Stimulated activated naive CD8-positive, alpha-beta T cell treated with anti-CD3 and anti-CD28 coated beads, Interleukin-15, amount 100 ng/mL, for 72 hours (primary cell): ENCODE measurements around the gene LDLRAD3.

Experiments used
- ATAC-seq: fragments of 150-1000 bp; cut with Tn5 transposase; 2 replicates; pipeline ENCODE4 v1.10.0; 2021; ENCODE audit warnings: mild to moderate bottlenecking, moderate library complexity
- DNase-seq, 2 donors: peaks; one replicate each; pipeline ENCODE4 v3.0.0; 2021 to 2022
- H3K27ac Mint-ChIP-seq, 2 donors: one replicate each; pipeline ENCODE4 v1.8.0; 2022; ENCODE audit warnings: mild to moderate bottlenecking in 2 of 2, mixed read lengths in 2 of 2, moderate library complexity in 2 of 2
- H3K27me3 Mint-ChIP-seq: one replicate; pipeline ENCODE4 v1.8.0; 2022; ENCODE audit warnings: mixed read lengths
- H3K4me1 Mint-ChIP-seq: one replicate; pipeline ENCODE4 v1.8.0; 2022; ENCODE audit warnings: mild to moderate bottlenecking, mixed read lengths
- H3K4me3 Mint-ChIP-seq, 2 donors: one replicate each; pipeline ENCODE4 v1.8.0; 2022; ENCODE audit warnings: mild to moderate bottlenecking in 2 of 2, mixed read lengths in 2 of 2, moderate library complexity in 1 of 2
- H3K9me3 Mint-ChIP-seq, 2 donors: one replicate each; pipeline ENCODE4 v1.8.0; 2022; ENCODE audit warnings: mixed read lengths in 2 of 2

LDLRAD3 gene

DNA sequence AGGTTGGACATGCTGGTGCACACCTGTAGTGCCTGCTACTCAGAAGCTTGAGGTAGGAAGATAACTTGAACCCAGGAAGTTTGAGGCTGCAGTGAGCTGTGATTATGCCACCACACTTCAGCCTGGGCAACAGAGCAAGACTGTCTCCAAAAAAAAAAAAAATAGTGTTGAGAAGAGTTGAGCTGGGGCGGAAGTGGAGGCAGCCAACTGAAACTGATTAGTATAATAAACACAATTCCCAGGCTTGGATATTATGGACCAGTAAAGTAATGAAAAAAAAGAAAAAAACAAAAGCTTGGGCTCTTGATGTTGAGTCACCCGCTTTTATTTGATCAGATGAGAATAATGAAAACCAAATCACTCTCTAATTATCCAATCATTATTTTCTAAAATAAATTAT lies 21.0 kb downstream of the LDLRAD3 start:
- Mint-ChIP-seq H3K4me1 (no peaks in the 10 kb centered on the region), H3K9me3 (no peaks in the 10 kb centered on the region), H3K27me3 (peaks cover 8% of the 10 kb centered on the region), H3K4me3 (no peak overlapping the region), H3K27ac (no peak overlapping the region)
- no peak for ATAC-seq
- no peak for DNase-seq

GRCh38 chr11:35967042-35967441 lies 23.2 kb downstream of the LDLRAD3 start:
- Mint-ChIP-seq H3K27me3 (peaks cover 8% of the 10 kb centered on the region), H3K4me1 (peaks cover 7% of the 10 kb centered on the region), H3K9me3 (no peaks in the 10 kb centered on the region), H3K27ac (no peak overlapping the region), H3K4me3 (no peak overlapping the region)
- no peak for DNase-seq
- no peak for ATAC-seq

- Mint-ChIP-seq H3K4me1 (peaks cover 9% of the 10 kb centered on the region), H3K4me3 (no peak overlapping the region), H3K27ac (no peak overlapping the region), H3K27me3 (peaks cover 6% of the 10 kb centered on the region), H3K9me3 (no peaks in the 10 kb centered on the region)
- DNase-seq (no peak), ATAC-seq (no peak)
These were observed 24.7 kb downstream of the LDLRAD3 start for GRCh38 chr11:35968386-35969088.

DNA sequence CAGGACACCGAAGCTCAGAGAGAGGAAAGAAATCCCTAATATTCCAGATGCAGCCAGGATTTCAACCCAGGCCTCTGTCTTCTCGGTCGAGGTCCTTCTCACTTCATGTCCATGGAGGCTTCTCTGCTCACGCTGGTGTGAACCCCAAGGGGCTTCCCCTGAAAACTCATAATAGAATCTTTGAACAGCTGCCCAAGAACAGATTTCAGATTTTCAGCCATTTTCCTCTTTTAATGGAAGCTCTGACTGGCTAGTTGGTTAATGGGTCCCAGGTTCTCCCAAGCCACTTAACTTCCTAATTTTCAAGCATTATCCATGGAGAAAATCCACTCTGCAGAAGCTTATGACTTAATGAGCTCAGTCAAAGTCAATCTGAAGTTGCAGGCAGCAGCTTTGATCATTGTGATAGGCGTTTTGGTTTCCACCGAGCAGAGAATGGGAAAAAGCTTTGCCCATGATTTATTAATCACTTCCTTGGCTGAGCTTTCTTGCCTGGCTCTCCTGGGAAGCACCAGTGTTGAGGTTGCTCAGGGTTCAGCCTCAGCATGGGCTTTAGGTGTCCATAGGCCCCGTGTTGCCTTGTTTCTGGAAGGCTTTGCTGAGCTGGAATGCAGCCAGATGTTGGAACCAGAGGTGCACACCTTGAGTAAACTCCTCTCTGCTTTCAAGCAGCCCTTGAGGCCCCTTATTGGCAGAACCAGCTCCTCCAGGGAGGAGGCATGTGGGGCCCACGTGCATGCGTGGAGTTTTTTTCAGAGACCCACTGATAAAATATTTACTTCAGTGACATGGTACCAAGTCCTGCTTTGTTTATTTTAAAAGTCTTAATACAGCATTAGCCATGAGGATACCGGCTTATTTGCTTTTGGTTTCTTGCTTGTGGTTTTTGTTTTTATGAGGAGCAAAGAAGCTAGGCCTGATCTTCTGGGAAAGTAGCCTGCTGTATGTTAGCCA lies 25.5 kb downstream of the LDLRAD3 start:
- Mint-ChIP-seq H3K27ac (no peak overlapping the region), H3K4me3 (no peak overlapping the region), H3K9me3 (no peaks in the 10 kb centered on the region), H3K4me1 (peaks cover 9% of the 10 kb centered on the region), H3K27me3 (no peaks in the 10 kb centered on the region)
- ATAC-seq (no peak), DNase-seq (no peak)

- Mint-ChIP-seq H3K4me1 (peaks cover 9% of the 10 kb centered on the region), H3K4me3 (no peak overlapping the region), H3K9me3 (no peaks in the 10 kb centered on the region), H3K27ac (no peak overlapping the region), H3K27me3 (no peaks in the 10 kb centered on the region)
- ATAC-seq, result no peak
- DNase-seq, result no peak
These were observed 26.6 kb downstream of the LDLRAD3 start for GRCh38 chr11:35970445-35970844.

DNA sequence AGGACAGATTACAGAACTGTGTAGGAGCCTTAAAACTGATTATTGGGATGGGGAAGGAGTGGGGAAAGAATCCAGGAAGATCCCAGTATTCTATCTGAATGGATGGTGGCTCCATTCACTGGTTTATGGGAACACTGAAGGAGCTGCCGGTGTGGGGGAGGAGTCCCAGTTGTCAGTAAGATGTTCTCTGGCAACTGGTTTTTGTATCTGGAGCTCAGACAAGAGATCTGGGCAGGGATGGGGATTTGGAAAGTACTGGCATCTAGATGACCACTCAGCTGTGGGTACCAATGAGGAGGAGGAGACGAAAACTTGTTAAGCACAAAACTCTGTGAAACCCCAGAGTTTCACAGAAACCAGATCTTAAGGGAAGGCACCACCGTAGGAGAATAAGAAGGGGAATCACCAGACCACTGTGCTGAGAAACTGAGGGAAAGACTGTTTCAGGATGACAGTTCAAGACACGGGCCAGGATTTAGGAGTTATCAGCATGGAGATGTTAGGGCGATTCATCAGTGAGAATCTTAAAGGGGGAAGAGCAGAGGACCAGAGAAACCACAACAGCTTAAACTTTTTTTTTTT lies 28.1 kb downstream of the LDLRAD3 start:
- Mint-ChIP-seq H3K27ac (no peak overlapping the region), H3K9me3 (peaks cover 0 to 8% of the 10 kb centered on the region in 2 donors), H3K27me3 (peaks cover 8% of the 10 kb centered on the region), H3K4me1 (peaks cover 9% of the 10 kb centered on the region), H3K4me3 (no peak overlapping the region)
- DNase-seq (no peak), ATAC-seq (peak; percentile 52)

DNA sequence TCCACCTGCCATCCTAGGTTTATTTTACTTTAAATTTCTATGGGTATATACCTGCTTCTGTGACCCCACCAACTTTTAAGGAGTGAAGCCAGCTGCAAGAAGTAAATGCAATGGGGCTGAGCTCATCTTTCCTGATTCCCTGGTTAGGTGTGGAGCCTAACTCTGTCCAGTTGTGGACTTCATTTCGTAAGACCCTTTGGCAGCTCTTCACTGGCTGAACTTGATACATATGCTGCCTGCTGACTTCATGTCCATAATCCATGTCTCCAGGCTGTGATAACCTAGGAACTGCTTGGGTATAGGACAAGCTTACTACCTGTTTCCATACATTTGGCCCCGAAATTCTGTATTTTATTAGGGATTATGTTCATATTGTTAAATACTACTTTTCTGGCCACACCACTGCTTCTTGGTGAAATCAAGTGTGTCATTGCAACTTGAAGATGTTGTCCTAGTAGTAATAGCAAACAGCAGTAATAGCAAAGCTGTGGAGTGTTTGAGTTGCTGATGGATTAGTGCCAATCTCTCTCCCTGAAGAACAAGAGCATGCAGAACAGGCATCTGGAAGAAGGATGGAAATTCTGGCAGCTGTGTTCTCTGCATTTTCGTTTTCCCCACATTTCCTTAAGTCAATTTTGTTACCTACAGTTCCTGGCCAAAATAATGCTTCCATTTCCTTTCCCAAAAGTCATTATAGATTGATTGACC lies 31.2 kb downstream of the LDLRAD3 start:
- ATAC-seq (no peak), DNase-seq (no peak)
- H3K27ac Mint-ChIP-seq, result no peak overlapping the region
- peaks cover 0 to 8% of the 10 kb centered on the region in 2 donors for H3K9me3 Mint-ChIP-seq
- H3K4me3 Mint-ChIP-seq, result no peak overlapping the region
- H3K27me3 Mint-ChIP-seq, result peaks cover 25% of the 10 kb centered on the region
- peaks cover 9% of the 10 kb centered on the region for H3K4me1 Mint-ChIP-seq

GRCh38 chr11:35976434-35976833 lies 32.6 kb downstream of the LDLRAD3 start:
- ATAC-seq (no peak), DNase-seq (no peak)
- peaks cover 25% of the 10 kb centered on the region for H3K27me3 Mint-ChIP-seq
- H3K4me3 Mint-ChIP-seq, result no peak overlapping the region
- peaks cover 8% of the 10 kb centered on the region for H3K4me1 Mint-ChIP-seq
- peaks cover 0 to 8% of the 10 kb centered on the region in 2 donors for H3K9me3 Mint-ChIP-seq
- no peak overlapping the region for H3K27ac Mint-ChIP-seq

DNA sequence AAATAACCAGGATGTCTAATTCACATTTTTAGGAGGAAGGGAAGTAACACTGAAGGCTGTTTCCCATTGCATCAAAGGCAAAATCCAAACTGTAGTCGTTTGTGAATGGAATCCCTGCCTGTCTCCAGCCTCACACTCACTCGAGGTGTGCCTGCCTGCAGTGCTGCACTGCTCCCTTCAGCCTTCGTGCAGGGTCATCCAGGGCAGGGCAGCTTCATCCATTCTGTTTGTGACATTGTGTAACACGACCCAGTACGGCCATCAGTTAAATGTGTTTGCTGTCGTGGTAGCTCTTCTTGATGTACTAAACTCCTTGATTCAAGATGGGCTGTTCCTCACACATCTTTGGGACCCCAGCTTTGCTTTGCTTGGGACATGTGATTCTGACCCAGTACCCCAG lies 34.3 kb downstream of the LDLRAD3 start:
- DNase-seq (no peak), ATAC-seq (no peak)
- peaks cover 0 to 8% of the 10 kb centered on the region in 2 donors for H3K9me3 Mint-ChIP-seq
- H3K4me1 Mint-ChIP-seq, result no peaks in the 10 kb centered on the region
- H3K27ac Mint-ChIP-seq, result no peak overlapping the region
- H3K4me3 Mint-ChIP-seq, result no peak overlapping the region
- H3K27me3 Mint-ChIP-seq, result peaks cover 25% of the 10 kb centered on the region

GRCh38 chr11:35978891-35979290 lies 35.0 kb downstream of the LDLRAD3 start:
- Mint-ChIP-seq H3K27ac (no peak overlapping the region), H3K4me1 (no peaks in the 10 kb centered on the region), H3K27me3 (peaks cover 25% of the 10 kb centered on the region), H3K9me3 (peaks cover 0 to 8% of the 10 kb centered on the region in 2 donors), H3K4me3 (no peak overlapping the region)
- DNase-seq (no peak), ATAC-seq (no peak)

DNA sequence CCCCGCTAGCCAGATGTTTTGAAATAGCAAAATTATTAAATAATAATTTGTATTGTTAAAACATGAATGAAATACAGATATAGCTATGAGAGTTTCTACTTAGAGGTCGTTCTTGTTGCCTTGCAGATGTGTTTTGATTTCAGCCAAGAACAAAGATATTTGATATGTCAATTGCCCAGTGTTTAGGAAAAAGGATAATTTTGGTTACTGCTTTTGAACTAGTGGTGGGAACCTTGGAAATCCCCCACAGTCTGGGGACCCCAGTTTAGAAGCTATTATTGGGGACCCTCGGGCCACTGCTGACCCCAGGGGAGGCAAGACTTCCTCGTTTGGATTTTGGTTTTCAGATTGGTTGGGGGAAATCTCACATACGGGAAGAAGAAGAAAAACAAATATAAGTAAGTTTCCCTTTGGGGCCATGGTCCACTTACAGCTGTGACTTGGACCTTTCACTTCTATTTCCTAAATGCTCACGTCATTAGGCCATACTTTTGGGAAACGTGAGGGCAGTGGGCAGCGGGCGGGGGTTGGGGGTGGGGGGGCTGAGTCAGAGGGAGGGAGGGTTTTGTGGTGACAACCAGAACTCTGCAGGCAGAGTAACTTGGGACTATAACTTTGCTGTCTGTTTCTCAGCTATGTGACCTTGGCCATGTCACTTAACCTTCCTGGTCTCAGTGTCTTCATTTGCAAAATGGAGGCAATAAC lies 37.0 kb downstream of the LDLRAD3 start:
- H3K27ac Mint-ChIP-seq, result no peak overlapping the region
- H3K4me3 Mint-ChIP-seq, result no peak overlapping the region
- H3K4me1 Mint-ChIP-seq, result no peaks in the 10 kb centered on the region
- peaks cover 24% of the 10 kb centered on the region for H3K27me3 Mint-ChIP-seq
- ATAC-seq (no peak), DNase-seq (no peak)
- H3K9me3 Mint-ChIP-seq, result peaks cover 0 to 15% of the 10 kb centered on the region in 2 donors

GRCh38 chr11:35981581-35981980 lies 37.7 kb downstream of the LDLRAD3 start:
- Mint-ChIP-seq H3K9me3 (peaks cover 0 to 7% of the 10 kb centered on the region in 2 donors), H3K4me1 (no peaks in the 10 kb centered on the region), H3K27ac (no peak overlapping the region), H3K4me3 (no peak overlapping the region), H3K27me3 (peaks cover 17% of the 10 kb centered on the region)
- DNase-seq (no peak), ATAC-seq (no peak)

GRCh38 chr11:35982061-35982460 lies 38.2 kb downstream of the LDLRAD3 start:
- H3K27me3 Mint-ChIP-seq, result peaks cover 15% of the 10 kb centered on the region
- no peak overlapping the region for H3K27ac Mint-ChIP-seq
- H3K9me3 Mint-ChIP-seq, result peaks cover 0 to 7% of the 10 kb centered on the region in 2 donors
- ATAC-seq (no peak), DNase-seq (no peak)
- H3K4me3 Mint-ChIP-seq, result no peak overlapping the region
- H3K4me1 Mint-ChIP-seq, result no peaks in the 10 kb centered on the region

- Mint-ChIP-seq H3K4me1 (no peaks in the 10 kb centered on the region), H3K9me3 (peaks cover 0 to 8% of the 10 kb centered on the region in 2 donors), H3K27me3 (peaks cover 5% of the 10 kb centered on the region), H3K4me3 (no peak overlapping the region), H3K27ac (no peak overlapping the region)
- DNase-seq (no peak), ATAC-seq (no peak)
These were observed 40.1 kb downstream of the LDLRAD3 start for GRCh38 chr11:35983981-35984380.

GRCh38 chr11:35986947-35987346 lies 43.1 kb downstream of the LDLRAD3 start:
- no peak for ATAC-seq

More at GRCh38 chr11:35986947-35987346, 43.1 kb downstream of the LDLRAD3 start:
- no peak overlapping the region for H3K27ac Mint-ChIP-seq
- no peak for DNase-seq
- H3K27me3 Mint-ChIP-seq, result peaks cover 15% of the 10 kb centered on the region
- no peaks in the 10 kb centered on the region for H3K4me1 Mint-ChIP-seq
- H3K9me3 Mint-ChIP-seq, result peaks cover 0 to 14% of the 10 kb centered on the region in 2 donors
- no peak overlapping the region for H3K4me3 Mint-ChIP-seq
